ENCODE measurements around the gene DYRK3. TPM values are rescaled to one million over a fixed set of nuclear protein-coding genes. Genes with fewer than 3 reads are reported as not detected.

DYRK3 gene
- total RNA-seq, result 1 to 10 TPM; 5.2 to 5.3 TPM

DNA sequence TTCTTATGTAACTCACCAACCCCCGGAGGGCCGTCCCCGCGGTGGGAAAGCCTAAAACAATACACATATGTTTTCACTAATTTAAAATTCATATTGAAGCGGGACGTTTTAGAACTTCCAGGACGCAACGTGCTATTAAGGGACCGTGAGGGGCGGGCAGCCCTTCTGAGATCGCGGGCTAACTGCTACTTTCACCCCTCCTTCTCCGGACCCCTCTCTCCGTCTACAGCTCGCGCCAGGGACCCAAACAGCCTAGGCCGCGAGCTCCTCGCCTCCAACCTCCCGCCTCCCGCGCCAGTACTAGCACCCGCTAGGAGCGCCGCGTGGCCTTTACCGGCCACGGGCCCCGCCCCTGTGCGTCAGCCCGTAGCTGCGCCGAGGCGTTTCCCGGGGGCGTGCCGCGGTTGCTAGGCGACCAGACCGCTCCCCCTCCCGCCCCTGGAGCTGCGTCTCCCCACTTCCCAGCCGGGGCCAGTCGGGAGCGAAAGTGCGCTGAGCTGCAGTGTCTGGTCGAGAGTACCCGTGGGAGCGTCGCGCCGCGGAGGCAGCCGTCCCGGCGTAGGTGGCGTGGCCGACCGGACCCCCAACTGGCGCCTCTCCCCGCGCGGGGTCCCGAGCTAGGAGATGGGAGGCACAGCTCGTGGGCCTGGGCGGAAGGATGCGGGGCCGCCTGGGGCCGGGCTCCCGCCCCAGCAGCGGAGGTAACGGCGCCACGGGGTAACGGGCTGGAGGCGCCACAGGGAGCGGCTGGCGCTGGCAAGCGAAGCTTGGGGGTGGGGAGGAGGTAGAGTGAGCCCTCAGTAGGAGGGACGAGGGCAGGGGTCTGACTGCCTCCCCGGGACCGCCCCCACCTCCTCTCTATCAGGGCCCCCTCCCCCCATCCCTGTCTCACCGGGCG lies at the start of gene DYRK3:
DYRK3 (plus strand) TSS at position 457 of the 898 bp plus-strand sequence; CDS start at position 625, 168 bp downstream.
- peak within 1 kb of the TSS; percentile 88 for H3K27ac Mint-ChIP-seq
- no peaks in the 10 kb centered on the region for H3K9me3 Mint-ChIP-seq
- H3K27me3 Mint-ChIP-seq, result peaks cover 54% of the 10 kb centered on the region
- DNase-seq, result peak; percentile 96
- H3K4me3 Mint-ChIP-seq, result peak within 1 kb of the TSS; percentile 81
- peaks cover 30% of the 10 kb centered on the region for H3K4me1 Mint-ChIP-seq
- no peaks in the 10 kb centered on the region for H3K36me3 Mint-ChIP-seq

DNA sequence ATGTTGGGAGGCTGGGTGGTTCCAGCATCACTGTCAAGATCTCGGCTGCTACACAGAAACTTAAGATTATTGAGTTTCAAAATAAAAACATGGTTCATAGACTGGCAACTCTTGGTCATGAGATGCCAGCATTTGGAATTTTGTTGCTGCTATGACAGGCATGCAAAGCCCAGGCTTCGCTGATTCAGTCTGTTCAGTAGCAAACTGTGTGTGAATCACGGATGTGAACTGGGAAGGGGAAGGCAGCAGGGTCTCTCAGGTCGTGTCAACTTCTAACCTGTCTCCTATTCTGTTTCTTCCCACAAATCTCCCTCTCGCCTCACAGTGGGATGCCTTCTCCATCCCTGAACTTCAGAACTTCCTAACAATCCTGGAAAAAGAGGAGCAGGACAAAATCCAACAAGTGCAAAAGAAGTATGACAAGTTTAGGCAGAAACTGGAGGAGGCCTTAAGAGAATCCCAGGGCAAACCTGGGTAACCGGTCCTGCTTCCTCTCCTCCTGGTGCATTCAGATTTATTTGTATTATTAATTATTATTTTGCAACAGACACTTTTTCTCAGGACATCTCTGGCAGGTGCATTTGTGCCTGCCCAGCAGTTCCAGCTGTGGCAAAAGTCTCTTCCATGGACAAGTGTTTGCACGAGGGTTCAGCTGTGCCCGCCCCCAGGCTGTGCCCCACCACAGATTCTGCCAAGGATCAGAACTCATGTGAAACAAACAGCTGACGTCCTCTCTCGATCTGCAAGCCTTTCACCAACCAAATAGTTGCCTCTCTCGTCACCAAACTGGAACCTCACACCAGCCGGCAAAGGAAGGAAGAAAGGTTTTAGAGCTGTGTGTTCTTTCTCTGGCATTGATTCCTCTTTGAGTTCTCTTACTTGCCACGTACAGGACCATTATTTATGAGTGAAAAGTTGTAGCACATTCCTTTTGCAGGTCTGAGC lies 48.6 kb upstream of the DYRK3 start:
- H3K27me3 Mint-ChIP-seq, result no peaks in the 10 kb centered on the region
- peaks cover 57% of the 10 kb centered on the region for H3K36me3 Mint-ChIP-seq
- no peak for DNase-seq
- no peak overlapping the region for H3K4me3 Mint-ChIP-seq
- peaks cover 70% of the 10 kb centered on the region for H3K4me1 Mint-ChIP-seq
- no peaks in the 10 kb centered on the region for H3K9me3 Mint-ChIP-seq
- H3K27ac Mint-ChIP-seq, result peak overlapping the region; percentile 93

DNA sequence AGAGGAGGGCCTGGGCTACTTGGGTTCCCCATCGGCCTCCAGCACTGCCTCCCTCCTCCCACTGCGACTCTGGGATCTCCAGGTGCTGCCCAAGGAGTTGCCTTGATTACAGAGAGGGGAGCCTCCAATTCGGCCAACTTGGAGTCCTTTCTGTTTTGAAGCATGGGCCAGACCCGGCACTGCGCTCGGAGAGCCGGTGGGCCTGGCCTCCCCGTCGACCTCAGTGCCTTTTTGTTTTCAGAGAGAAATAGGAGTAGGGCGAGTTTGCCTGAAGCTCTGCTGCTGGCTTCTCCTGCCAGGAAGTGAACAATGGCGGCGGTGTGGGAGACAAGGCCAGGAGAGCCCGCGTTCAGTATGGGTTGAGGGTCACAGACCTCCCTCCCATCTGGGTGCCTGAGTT lies 47.4 kb upstream of the DYRK3 start:
- Mint-ChIP-seq H3K27me3 (no peaks in the 10 kb centered on the region), H3K4me1 (peaks cover 66% of the 10 kb centered on the region), H3K36me3 (peaks cover 62% of the 10 kb centered on the region), H3K27ac (peak overlapping the region; percentile 93), H3K9me3 (no peaks in the 10 kb centered on the region), H3K4me3 (no peak overlapping the region)
- DNase-seq, result no peak

DNA sequence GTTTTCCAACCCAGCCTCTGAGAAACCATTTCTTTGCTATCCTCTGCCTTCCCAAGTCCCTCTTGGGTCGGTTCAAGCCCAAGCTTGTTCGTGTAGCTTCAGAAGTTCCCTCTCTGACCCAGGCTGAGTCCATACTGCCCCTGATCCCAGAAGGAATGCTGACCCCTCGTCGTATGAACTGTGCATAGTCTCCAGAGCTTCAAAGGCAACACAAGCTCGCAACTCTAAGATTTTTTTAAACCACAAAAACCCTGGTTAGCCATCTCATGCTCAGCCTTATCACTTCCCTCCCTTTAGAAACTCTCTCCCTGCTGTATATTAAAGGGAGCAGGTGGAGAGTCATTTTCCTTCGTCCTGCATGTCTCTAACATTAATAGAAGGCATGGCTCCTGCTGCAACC lies 46.8 kb upstream of the DYRK3 start:
- Mint-ChIP-seq H3K4me3 (no peak overlapping the region), H3K27ac (peak overlapping the region; percentile 93), H3K4me1 (peaks cover 60% of the 10 kb centered on the region), H3K36me3 (peaks cover 62% of the 10 kb centered on the region), H3K27me3 (no peaks in the 10 kb centered on the region), H3K9me3 (no peaks in the 10 kb centered on the region)
- no peak for DNase-seq

DNA sequence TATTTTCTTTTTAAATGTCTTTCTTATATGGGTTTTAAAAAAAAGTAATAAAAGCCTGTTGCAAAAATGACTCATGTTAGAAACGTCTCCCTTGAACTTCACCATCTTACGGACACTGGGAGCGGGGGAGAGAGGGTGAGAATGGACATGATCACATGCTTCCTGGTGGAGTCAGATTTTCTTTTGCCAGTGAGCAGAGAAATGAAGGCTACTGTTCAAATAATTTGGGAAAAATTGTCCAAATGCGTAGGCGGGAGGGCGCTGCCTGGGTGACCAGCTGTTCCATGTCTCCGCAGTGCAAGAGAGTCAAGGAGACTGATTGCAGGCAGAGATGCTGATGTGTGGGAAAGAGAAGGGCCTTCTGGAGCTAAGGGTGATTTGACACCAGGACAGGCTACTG lies 46.1 kb upstream of the DYRK3 start:
- peak overlapping the region; percentile 93 for H3K27ac Mint-ChIP-seq
- peak overlapping the region; percentile 55 for H3K4me3 Mint-ChIP-seq
- H3K9me3 Mint-ChIP-seq, result no peaks in the 10 kb centered on the region
- no peak for DNase-seq
- H3K4me1 Mint-ChIP-seq, result peaks cover 59% of the 10 kb centered on the region
- H3K36me3 Mint-ChIP-seq, result peaks cover 59% of the 10 kb centered on the region
- no peaks in the 10 kb centered on the region for H3K27me3 Mint-ChIP-seq

DNA sequence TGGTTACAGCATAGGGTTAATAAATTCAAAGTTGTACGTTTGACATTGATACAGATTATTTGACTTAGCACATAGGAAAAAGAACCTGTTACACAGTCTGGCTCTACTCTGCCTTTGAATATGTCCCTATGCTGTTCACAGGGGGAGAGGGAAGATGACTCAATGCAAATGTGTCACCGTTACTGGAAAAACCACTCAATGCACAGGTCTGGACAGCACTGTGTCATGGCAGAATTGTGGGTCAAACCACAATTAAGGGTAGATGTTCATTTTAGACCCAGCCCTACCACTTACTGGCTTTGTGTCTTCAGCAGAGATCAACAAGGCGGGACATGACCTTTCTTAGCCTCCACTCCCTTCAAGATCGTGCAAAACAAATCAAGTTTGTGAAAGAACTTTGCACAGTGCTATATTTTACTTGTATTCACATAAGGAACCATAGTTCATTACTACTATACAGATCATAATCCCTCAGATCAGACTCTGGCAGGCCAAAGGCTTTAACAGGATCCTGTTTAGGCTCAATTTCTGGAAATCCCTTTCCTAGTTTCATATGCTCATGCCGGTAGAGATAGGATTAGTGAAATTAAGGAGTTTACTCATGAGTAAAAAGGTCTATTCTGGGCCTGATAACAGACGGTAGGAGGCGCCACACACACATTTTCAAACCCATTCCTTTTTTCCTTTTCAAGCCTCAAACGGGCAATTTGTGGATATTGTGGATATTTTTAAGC lies 45.1 kb upstream of the DYRK3 start:
- no peaks in the 10 kb centered on the region for H3K9me3 Mint-ChIP-seq
- H3K27me3 Mint-ChIP-seq, result no peaks in the 10 kb centered on the region
- peaks cover 57% of the 10 kb centered on the region for H3K36me3 Mint-ChIP-seq
- peak overlapping the region; percentile 36 for H3K4me3 Mint-ChIP-seq
- H3K4me1 Mint-ChIP-seq, result peaks cover 59% of the 10 kb centered on the region
- DNase-seq, result peak; percentile 75
- H3K27ac Mint-ChIP-seq, result peak overlapping the region; percentile 93

DNA sequence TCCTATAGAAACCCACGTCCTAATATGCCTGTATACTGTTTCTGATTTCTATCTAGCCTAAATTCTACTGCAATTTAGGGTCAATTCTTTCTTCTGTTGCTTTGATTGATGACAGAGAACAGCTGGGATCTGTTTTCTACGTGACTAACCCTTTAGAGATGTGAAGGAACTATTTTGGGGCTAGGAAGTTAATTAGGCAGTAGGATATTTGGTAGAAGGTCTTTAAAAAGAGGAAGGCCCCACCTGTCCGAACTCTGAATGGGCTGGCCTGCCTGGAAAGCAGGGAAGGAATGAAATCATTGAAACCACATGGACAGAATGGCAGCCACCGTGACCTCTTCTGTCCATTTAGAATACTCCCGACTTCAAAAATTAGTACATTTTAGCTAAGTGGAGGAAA lies 44.1 kb upstream of the DYRK3 start:
- no peaks in the 10 kb centered on the region for H3K9me3 Mint-ChIP-seq
- peak overlapping the region; percentile 29 for H3K4me3 Mint-ChIP-seq
- H3K4me1 Mint-ChIP-seq, result peaks cover 59% of the 10 kb centered on the region
- DNase-seq, result no peak
- H3K27me3 Mint-ChIP-seq, result no peaks in the 10 kb centered on the region
- H3K27ac Mint-ChIP-seq, result peak overlapping the region; percentile 93
- peaks cover 56% of the 10 kb centered on the region for H3K36me3 Mint-ChIP-seq

DNA sequence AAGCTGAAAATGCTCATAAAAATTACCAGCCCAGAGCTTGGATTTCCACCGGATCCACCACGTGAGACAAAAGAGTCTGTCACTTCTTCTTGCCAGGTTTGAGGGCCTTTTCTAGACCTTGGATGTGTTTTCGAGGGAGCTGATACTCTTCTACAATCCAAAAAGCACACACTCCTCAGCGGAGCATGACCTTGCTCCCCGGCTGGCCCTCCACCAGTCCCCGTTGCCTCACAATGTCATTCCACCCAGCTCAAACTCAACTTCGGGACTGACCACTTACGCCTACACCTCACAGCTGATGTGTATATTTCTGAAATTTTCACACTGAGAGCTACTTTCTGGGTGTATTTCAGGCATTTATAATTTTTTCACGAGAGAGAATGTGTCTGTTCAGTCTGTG lies 43.6 kb upstream of the DYRK3 start:
- Mint-ChIP-seq H3K9me3 (no peaks in the 10 kb centered on the region), H3K27ac (peak overlapping the region; percentile 63), H3K36me3 (peaks cover 53% of the 10 kb centered on the region), H3K4me3 (no peak overlapping the region), H3K27me3 (no peaks in the 10 kb centered on the region), H3K4me1 (peaks cover 55% of the 10 kb centered on the region)
- no peak for DNase-seq

DNA sequence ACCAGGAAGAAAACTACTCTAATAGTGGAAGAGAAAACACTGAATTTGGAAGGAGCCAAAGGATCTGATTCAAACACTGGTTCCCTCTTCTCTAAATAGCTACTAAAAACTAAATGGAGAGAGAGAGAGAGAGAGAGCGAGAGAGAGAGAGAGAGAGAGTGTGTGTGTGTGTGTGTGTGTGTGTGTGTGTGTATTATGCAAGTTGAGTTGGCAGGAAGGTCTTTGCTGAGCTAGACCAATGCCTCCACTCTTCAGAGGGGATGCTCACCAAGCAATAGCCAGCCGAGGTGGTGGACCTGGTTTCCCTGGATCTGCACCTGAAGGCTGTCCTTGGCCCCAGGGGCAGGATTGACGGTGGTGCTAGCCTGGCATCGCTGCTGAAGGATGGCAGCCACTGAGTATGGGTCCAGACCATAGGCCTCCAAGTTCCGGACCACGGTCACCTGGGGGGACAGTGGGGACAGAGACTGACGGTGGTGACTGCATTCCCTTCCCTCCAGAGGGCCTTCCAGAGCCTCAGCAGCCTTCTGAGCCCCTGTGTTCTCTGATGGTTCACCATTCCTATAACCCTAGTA lies 41.9 kb upstream of the DYRK3 start:
- Mint-ChIP-seq H3K9me3 (no peaks in the 10 kb centered on the region), H3K4me1 (peaks cover 39% of the 10 kb centered on the region), H3K27ac (peak overlapping the region; percentile 63), H3K27me3 (no peaks in the 10 kb centered on the region), H3K4me3 (no peak overlapping the region), H3K36me3 (peaks cover 45% of the 10 kb centered on the region)
- no peak for DNase-seq

DNA sequence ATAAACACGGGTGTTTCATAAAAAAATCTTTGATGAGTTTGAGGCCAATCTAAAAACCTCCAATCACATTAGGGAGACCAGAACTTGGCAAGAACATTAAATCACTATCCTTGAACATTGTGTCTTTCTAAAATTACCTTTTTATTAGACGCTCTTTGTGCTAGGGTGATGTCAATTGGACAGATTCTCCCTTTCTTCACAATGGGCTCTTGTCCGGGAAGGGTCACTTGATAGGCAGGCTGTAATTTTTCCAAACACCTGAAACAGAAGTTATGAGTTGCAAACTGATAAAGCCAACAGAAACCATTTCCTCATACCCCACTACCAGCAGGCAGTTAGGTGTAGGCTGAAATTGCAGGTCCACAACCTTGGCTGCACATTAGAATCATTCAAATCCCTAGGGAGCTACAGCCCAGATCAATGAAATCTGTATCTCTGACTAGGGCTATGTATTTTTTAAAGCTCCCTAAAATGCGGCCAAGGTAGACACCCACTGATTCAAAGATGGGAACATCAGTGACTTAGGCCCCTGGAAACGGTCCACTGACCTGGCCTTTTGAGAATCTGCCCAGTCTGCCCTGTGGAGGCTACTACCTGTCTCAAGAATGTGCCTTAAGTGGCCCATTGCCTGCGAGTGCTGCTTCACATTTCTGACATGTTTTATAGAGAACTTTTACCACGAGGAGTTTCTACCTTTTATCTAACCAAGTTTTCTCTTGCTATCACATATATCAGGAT lies 39.6 kb upstream of the DYRK3 start:
- DNase-seq, result no peak
- H3K36me3 Mint-ChIP-seq, result peaks cover 35% of the 10 kb centered on the region
- no peaks in the 10 kb centered on the region for H3K9me3 Mint-ChIP-seq
- H3K27me3 Mint-ChIP-seq, result no peaks in the 10 kb centered on the region
- H3K4me1 Mint-ChIP-seq, result peaks cover 16% of the 10 kb centered on the region
- H3K4me3 Mint-ChIP-seq, result no peak overlapping the region
- H3K27ac Mint-ChIP-seq, result peak overlapping the region; percentile 77

DNA sequence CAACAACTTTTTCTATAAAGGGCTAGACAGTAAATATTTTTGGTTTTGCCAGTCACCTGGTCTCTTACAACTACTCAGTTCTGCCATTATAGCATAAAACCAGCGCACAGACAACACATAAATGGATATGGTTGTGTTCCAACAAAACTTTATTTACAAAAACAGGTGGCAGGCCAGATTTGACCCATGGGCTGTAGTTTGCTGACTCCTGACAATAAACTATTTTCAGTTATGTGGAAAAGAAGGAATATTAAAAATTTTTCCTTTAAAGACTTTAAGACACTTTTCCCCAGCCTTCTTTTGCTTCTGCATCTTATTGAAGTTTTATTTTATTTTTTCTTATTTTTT lies 39.0 kb upstream of the DYRK3 start:
- H3K36me3 Mint-ChIP-seq, result peaks cover 34% of the 10 kb centered on the region
- peaks cover 11% of the 10 kb centered on the region for H3K4me1 Mint-ChIP-seq
- no peaks in the 10 kb centered on the region for H3K27me3 Mint-ChIP-seq
- H3K4me3 Mint-ChIP-seq, result no peak overlapping the region
- no peak for DNase-seq
- H3K9me3 Mint-ChIP-seq, result no peaks in the 10 kb centered on the region
- peak overlapping the region; percentile 77 for H3K27ac Mint-ChIP-seq

DNA sequence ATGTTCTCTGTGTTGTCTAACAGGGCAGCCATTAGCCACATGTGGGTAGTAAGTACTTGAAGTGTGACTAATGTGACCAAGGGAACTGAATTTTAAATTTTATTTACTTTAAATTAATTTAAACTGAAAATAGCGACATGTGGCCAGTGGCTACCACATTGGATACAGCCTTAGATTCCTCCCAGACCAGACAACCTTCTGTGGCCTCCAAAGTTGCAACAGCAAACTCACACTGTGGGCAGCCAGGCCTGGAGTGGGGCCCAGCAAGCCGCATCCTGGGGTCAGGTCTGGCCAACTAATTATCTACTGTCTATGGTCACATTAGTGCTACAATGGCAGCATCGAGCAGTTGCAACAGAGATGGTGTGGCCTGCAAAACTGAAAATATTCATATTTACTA lies 34.8 kb upstream of the DYRK3 start:
- no peaks in the 10 kb centered on the region for H3K27me3 Mint-ChIP-seq
- peaks cover 23% of the 10 kb centered on the region for H3K36me3 Mint-ChIP-seq
- H3K4me3 Mint-ChIP-seq, result no peak overlapping the region
- H3K9me3 Mint-ChIP-seq, result no peaks in the 10 kb centered on the region
- no peak overlapping the region for H3K27ac Mint-ChIP-seq
- DNase-seq, result no peak
- no peaks in the 10 kb centered on the region for H3K4me1 Mint-ChIP-seq

DNA sequence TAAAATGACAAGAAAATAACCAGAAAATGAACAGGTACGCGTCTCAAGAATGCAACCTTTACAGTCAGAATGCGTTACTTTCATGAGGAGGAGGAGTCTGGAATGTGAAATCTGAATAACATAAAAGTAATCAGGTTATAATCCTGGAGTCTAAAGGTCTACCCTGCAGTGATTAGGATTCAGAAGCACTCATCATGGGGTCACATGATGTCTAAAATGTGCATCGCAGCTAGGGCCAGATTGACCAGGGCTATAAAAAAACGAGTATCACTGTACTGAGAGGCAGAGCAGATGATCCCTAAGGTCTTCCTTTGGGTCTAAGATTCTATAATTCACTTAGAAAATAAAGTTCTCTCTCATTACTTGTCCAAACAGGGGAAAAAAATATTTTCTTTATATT lies 30.5 kb upstream of the DYRK3 start:
- DNase-seq, result no peak
- Mint-ChIP-seq H3K36me3 (peaks cover 46% of the 10 kb centered on the region), H3K4me3 (no peak overlapping the region), H3K4me1 (peaks cover 28% of the 10 kb centered on the region), H3K9me3 (no peaks in the 10 kb centered on the region), H3K27ac (no peak overlapping the region), H3K27me3 (no peaks in the 10 kb centered on the region)

DNA sequence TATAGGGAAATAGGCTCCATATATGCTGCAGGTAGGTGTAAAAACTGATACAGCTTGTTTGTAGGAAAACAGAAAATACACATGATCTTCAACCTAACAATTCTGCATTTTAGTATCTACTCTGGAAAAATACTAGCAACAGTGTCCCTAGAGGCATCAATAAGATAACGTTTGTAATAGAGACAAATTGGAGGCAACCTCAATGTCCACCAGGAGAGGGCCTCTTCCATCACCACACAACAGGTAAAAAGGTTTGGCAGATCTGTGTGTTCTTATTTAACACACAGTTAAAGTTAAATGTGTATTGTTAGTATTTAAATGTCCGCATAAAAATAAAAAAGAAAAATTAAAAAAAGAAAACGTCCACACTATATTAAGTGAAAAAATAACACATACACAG lies 28.5 kb upstream of the DYRK3 start:
- Mint-ChIP-seq H3K36me3 (peaks cover 61% of the 10 kb centered on the region), H3K4me1 (peaks cover 46% of the 10 kb centered on the region), H3K27me3 (no peaks in the 10 kb centered on the region), H3K9me3 (no peaks in the 10 kb centered on the region), H3K27ac (peak overlapping the region; percentile 80), H3K4me3 (no peak overlapping the region)
- no peak for DNase-seq

Data from activated naive CD8-positive, alpha-beta T cell treated with anti-CD3 and anti-CD28 coated beads for 36 hours (primary cell).